Measurements from ENCODE around the gene MYB. TPM values are rescaled to one million over a fixed set of nuclear protein-coding genes. Genes with fewer than 3 reads are reported as not detected.
"Not testable (repeated sequence)": the region's sequence is repeated elsewhere in the genome, so short reads cannot be mapped to it uniquely, and the experiment has no call there.

MYB gene
- 9.6 TPM for polyA plus RNA-seq (2013, experiment 1 of 2)
- polyA plus RNA-seq (2013, experiment 2 of 2): 6.6 TPM

GRCh38 chr6:135180542-135181332 lies at the start of gene MYB:
Gene MYB (plus strand): TSS chr6:135181308. CDS start chr6:135181514, 206 bp downstream.
- no peaks in the 10 kb centered on the region for H3K36me3 ChIP-seq (ENCODE audit: control insufficient read depth, insufficient read depth, low read length)
- H3K4me3 ChIP-seq (ENCODE audit: extremely low read depth, insufficient read depth, low read length, poor library complexity, severe bottlenecking): peak within 1 kb of the TSS; percentile 50
- WGBS, 2 experiments (ENCODE audit: insufficient coverage in 2 of 2): 0% methylated on average over 1 to 29 of the region's 75 CpGs
- no peak within 1 kb of the TSS for H3K27ac ChIP-seq (ENCODE audit: low read depth, low read length, severe bottlenecking)
- H3K4me1 ChIP-seq (ENCODE audit: control insufficient read depth, insufficient read depth, low read length, poor library complexity, severe bottlenecking): peaks cover 2% of the 10 kb centered on the region
- H3K9me3 ChIP-seq (ENCODE audit: control insufficient read depth, low read length): no peaks in the 10 kb centered on the region

DNA sequence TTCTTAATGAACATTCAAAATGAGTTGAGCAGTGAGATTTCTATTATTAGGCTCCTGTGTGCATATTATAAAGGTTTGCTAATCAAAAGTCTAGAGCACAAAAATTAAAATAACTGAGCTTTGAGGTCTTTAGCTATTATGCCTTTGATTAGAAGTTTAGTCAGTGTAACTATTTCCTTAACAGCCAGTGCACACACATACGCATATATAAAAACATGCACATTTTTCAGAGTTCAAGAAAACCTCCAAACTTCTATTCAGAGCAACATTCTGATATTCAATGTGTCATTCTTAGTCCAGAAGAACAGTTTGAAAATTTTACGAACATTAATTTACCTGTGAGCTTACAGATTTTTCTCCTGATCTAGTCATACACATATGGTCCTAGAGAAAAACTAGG lies 48.3 kb upstream of the MYB start:
- Histone ChIP-seq H3K4me3 (ENCODE audit: extremely low read depth, insufficient read depth, low read length, poor library complexity, severe bottlenecking) (no peak overlapping the region), H3K27ac (ENCODE audit: low read depth, low read length, severe bottlenecking) (no peak overlapping the region), H3K9me3 (ENCODE audit: control insufficient read depth, low read length) (no peaks in the 10 kb centered on the region), H3K4me1 (ENCODE audit: control insufficient read depth, insufficient read depth, low read length, poor library complexity, severe bottlenecking) (no peaks in the 10 kb centered on the region), H3K36me3 (ENCODE audit: control insufficient read depth, insufficient read depth, low read length) (no peaks in the 10 kb centered on the region)
- WGBS, 2 experiments (ENCODE audit: insufficient coverage in 2 of 2): 92 to 93% methylated on average over 2 of the region's 2 CpGs

DNA sequence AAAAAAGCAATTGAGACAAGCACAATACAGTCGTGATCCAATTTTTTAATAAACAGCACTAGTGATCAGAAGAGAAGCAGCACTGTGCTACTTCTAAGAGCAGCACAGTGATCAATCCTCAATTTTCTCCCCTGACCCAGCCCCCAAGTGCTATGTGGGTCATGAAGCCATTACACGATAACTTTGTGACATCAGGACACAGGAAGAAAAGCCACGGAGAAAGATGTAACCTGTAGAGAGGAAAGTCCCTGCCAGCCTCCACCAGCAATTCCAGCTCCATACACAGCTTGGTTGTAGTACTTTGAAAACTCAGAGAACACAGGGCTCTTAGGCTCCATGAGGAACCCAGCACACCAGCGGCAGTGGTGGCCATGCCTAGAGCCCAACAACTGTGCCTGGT lies 45.3 kb upstream of the MYB start:
- Histone ChIP-seq H3K36me3 (ENCODE audit: control insufficient read depth, insufficient read depth, low read length) (no peaks in the 10 kb centered on the region), H3K4me1 (ENCODE audit: control insufficient read depth, insufficient read depth, low read length, poor library complexity, severe bottlenecking) (no peaks in the 10 kb centered on the region)
- 78 to 94% methylated on average over 3 to 4 of the region's 4 CpGs for WGBS, 2 experiments (ENCODE audit: insufficient coverage in 2 of 2)

DNA sequence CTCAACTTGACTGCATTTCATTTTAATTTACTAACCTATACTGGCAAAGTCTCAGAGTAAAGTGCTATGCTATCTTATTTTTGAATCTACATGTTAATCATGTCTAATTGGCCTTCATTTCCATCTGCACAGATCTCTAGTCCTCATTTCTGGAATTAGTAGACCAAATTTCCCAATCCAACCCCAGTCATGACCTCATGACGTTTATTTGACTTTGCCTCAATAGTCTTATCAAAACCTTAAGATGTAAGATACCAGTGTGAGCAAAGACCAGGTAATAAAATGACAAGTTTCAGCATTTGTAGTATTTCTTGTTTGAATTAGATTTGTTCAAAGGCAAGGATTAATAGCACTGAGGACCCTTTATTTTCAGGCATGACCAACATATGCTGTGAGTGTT lies 43.3 kb upstream of the MYB start:
- WGBS, 2 experiments (ENCODE audit: insufficient coverage in 2 of 2): 57% methylated on average over 1 of the region's 1 CpG; no CpG with 5 or more reads in 1 of the 2 experiments
- H3K36me3 ChIP-seq (ENCODE audit: control insufficient read depth, insufficient read depth, low read length): no peaks in the 10 kb centered on the region

More for the DNA sequence above, 45.3 kb upstream of the MYB start:
- no peak overlapping the region for H3K27ac ChIP-seq (ENCODE audit: low read depth, low read length, severe bottlenecking)
- H3K4me3 ChIP-seq (ENCODE audit: extremely low read depth, insufficient read depth, low read length, poor library complexity, severe bottlenecking): no peak overlapping the region
- H3K9me3 ChIP-seq (ENCODE audit: control insufficient read depth, low read length): no peaks in the 10 kb centered on the region

DNA sequence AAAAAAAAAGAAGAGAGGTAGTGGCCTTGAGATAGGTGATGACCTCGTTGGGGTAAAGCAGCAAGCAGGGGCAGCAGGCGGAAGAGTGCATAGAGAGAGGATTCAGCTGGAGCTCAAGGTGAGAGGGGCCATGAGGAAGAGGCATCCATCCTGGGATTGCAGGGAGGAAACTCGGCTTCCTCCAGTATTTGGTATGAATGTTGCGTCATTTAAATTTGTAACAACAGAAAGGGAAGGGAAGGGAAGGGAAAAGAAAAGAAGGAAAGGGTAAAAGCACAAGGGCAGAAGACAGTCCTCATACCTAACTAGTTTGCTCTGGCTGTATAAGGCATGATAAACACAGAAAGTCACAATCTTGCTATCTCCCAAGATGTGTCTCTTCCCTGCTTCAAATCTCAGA lies 39.9 kb upstream of the MYB start:
- WGBS, 2 experiments (ENCODE audit: insufficient coverage in 2 of 2): 79 to 81% methylated on average over 4 of the region's 4 CpGs
- Histone ChIP-seq H3K9me3 (ENCODE audit: control insufficient read depth, low read length) (no peaks in the 10 kb centered on the region), H3K4me1 (ENCODE audit: control insufficient read depth, insufficient read depth, low read length, poor library complexity, severe bottlenecking) (no peaks in the 10 kb centered on the region), H3K27ac (ENCODE audit: low read depth, low read length, severe bottlenecking) (no peak overlapping the region), H3K36me3 (ENCODE audit: control insufficient read depth, insufficient read depth, low read length) (no peaks in the 10 kb centered on the region), H3K4me3 (ENCODE audit: extremely low read depth, insufficient read depth, low read length, poor library complexity, severe bottlenecking) (no peak overlapping the region)

More for the DNA sequence above, 43.3 kb upstream of the MYB start:
- H3K4me3 ChIP-seq (ENCODE audit: extremely low read depth, insufficient read depth, low read length, poor library complexity, severe bottlenecking): no peak overlapping the region
- no peaks in the 10 kb centered on the region for H3K9me3 ChIP-seq (ENCODE audit: control insufficient read depth, low read length)
- H3K4me1 ChIP-seq (ENCODE audit: control insufficient read depth, insufficient read depth, low read length, poor library complexity, severe bottlenecking): no peaks in the 10 kb centered on the region
- H3K27ac ChIP-seq (ENCODE audit: low read depth, low read length, severe bottlenecking): no peak overlapping the region

- no peaks in the 10 kb centered on the region for H3K36me3 ChIP-seq (ENCODE audit: control insufficient read depth, insufficient read depth, low read length)
- H3K9me3 ChIP-seq (ENCODE audit: control insufficient read depth, low read length): no peaks in the 10 kb centered on the region
- no peak overlapping the region for H3K4me3 ChIP-seq (ENCODE audit: extremely low read depth, insufficient read depth, low read length, poor library complexity, severe bottlenecking)
- no peaks in the 10 kb centered on the region for H3K4me1 ChIP-seq (ENCODE audit: control insufficient read depth, insufficient read depth, low read length, poor library complexity, severe bottlenecking)
- no peak overlapping the region for H3K27ac ChIP-seq (ENCODE audit: low read depth, low read length, severe bottlenecking)
Observed at GRCh38 chr6:135141728-135142127, 39.4 kb upstream of the MYB start.

DNA sequence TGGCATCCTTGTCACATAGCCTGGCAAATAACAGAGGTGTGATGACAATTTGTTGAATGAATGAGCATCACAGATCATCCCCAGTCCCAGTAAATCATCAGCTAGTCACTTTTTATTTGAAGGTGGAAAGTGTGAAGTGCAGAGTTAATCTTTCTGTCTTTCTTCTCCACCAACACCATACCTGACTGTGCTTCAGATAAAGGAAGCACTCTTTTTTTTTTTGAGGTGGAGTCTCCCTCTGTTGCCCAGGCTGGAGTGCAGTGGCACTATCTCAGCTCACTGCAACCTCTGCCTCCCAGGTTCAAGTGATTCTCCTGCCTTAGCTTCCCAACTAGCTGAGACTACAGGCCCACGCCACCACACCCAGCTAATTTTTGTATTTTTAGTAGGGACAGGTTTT lies 38.9 kb upstream of the MYB start:
- H3K4me3 ChIP-seq (ENCODE audit: extremely low read depth, insufficient read depth, low read length, poor library complexity, severe bottlenecking); H3K4me1 ChIP-seq (ENCODE audit: control insufficient read depth, insufficient read depth, low read length, poor library complexity, severe bottlenecking); H3K36me3 ChIP-seq (ENCODE audit: control insufficient read depth, insufficient read depth, low read length); H3K27ac ChIP-seq (ENCODE audit: low read depth, low read length, severe bottlenecking); H3K9me3 ChIP-seq (ENCODE audit: control insufficient read depth, low read length): not testable (repeated sequence)
- WGBS, 2 experiments (ENCODE audit: insufficient coverage in 2 of 2): no CpG with 5 or more reads among the region's 1 CpG

DNA sequence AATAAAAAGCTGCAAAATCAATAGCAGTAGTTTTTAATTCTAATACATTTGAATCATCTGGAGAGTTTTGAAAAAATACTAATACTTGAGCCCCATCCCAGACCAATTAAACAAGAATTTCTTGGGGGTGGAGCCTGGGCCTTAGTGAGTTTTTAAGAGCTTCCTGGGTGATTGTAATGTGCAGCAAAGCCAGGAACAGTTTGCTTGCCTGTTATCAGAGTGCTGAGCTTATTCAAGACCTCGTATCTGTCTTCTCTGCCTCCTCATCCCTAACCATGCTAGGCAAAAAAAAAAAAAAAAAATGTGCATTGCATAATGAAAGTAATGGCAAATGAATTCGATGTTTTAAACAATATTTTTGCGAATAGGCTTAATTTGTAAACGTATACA lies 36.4 kb upstream of the MYB start:
- no CpG with 5 or more reads among the region's 4 CpGs for WGBS, 2 experiments (ENCODE audit: insufficient coverage in 2 of 2)
- Histone ChIP-seq H3K4me1 (ENCODE audit: control insufficient read depth, insufficient read depth, low read length, poor library complexity, severe bottlenecking) (no peaks in the 10 kb centered on the region), H3K36me3 (ENCODE audit: control insufficient read depth, insufficient read depth, low read length) (no peaks in the 10 kb centered on the region), H3K4me3 (ENCODE audit: extremely low read depth, insufficient read depth, low read length, poor library complexity, severe bottlenecking) (no peak overlapping the region), H3K27ac (ENCODE audit: low read depth, low read length, severe bottlenecking) (no peak overlapping the region), H3K9me3 (ENCODE audit: control insufficient read depth, low read length) (no peaks in the 10 kb centered on the region)

DNA sequence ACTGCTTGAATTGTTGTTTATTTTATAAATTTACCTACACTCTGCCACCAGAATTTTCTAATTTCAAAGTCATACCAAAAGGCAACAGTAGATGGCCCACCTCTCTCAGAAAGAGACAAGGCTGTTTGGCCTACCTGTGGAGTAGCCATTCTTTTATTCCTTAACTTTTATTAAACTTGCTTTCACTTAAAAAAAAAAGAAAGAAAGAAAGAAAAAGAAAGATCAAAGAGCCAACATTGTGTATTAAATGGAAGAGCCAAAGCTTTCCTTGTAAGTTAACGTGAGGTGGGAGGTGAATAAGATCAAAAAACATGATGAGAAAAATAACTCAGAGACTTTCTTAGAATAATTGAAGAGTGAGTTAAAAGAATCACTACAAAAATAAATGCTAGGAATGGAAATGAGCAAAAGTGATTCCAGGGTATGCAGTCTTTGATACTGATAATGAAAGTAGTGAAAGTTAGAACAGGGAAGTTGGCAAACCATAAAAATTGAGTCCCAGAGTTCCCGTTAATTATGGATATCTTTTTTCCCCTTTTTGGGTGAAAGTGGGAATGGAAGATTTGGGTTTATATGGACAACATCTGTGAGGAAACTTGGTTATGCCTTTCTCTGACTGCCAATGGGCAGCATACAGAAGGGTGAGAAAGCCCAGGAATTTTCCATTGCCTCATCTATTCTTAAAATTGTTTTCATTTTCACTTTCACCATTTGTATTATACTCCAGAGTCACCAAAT lies 35.9 kb upstream of the MYB start:
- H3K4me3 ChIP-seq (ENCODE audit: extremely low read depth, insufficient read depth, low read length, poor library complexity, severe bottlenecking): no peak overlapping the region
- no peak overlapping the region for H3K27ac ChIP-seq (ENCODE audit: low read depth, low read length, severe bottlenecking)
- WGBS, 2 experiments (ENCODE audit: insufficient coverage in 2 of 2): 90% methylated on average over 2 of the region's 2 CpGs; no CpG with 5 or more reads in 1 of the 2 experiments
- no peaks in the 10 kb centered on the region for H3K36me3 ChIP-seq (ENCODE audit: control insufficient read depth, insufficient read depth, low read length)
- no peaks in the 10 kb centered on the region for H3K4me1 ChIP-seq (ENCODE audit: control insufficient read depth, insufficient read depth, low read length, poor library complexity, severe bottlenecking)
- H3K9me3 ChIP-seq (ENCODE audit: control insufficient read depth, low read length): no peaks in the 10 kb centered on the region

GRCh38 chr6:135146162-135146934 lies 34.8 kb upstream of the MYB start:
- WGBS, 2 experiments (ENCODE audit: insufficient coverage in 2 of 2): 80 to 95% methylated on average over 2 to 4 of the region's 7 CpGs
- Histone ChIP-seq H3K4me3 (ENCODE audit: extremely low read depth, insufficient read depth, low read length, poor library complexity, severe bottlenecking) (no peak overlapping the region), H3K27ac (ENCODE audit: low read depth, low read length, severe bottlenecking) (no peak overlapping the region), H3K36me3 (ENCODE audit: control insufficient read depth, insufficient read depth, low read length) (no peaks in the 10 kb centered on the region), H3K9me3 (ENCODE audit: control insufficient read depth, low read length) (no peaks in the 10 kb centered on the region), H3K4me1 (ENCODE audit: control insufficient read depth, insufficient read depth, low read length, poor library complexity, severe bottlenecking) (no peaks in the 10 kb centered on the region)
